ENCODE results near the gene DPP6.

DNA sequence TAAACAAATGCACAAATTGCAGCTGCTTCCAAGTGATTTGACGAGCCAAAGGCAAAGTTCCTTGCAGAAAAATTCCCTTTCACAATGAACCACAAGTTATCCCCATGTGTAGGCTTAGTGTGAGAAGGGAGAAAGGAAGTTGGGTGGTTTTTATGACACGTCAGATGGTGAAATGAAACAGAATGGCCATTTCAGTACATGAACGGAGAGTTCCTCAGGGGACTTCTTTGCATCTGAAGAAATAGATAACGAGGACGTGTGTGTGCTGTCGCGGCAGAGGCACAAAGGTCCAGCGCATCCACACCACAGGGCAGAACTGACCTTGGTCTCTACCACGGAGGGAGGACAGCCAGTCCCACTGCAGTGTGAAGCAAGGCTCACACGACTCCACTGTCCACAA, 814.9 kb downstream of the DPP6 start:
- TF ChIP-seq, protein P1, sequence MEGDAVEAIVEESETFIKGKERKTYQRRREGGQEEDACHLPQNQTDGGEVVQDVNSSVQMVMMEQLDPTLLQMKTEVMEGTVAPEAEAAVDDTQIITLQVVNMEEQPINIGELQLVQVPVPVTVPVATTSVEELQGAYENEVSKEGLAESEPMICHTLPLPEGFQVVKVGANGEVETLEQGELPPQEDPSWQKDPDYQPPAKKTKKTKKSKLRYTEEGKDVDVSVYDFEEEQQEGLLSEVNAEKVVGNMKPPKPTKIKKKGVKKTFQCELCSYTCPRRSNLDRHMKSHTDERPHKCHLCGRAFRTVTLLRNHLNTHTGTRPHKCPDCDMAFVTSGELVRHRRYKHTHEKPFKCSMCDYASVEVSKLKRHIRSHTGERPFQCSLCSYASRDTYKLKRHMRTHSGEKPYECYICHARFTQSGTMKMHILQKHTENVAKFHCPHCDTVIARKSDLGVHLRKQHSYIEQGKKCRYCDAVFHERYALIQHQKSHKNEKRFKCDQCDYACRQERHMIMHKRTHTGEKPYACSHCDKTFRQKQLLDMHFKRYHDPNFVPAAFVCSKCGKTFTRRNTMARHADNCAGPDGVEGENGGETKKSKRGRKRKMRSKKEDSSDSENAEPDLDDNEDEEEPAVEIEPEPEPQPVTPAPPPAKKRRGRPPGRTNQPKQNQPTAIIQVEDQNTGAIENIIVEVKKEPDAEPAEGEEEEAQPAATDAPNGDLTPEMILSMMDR (IDR thresholded peaks at IDR 0.05; ENCODE audit: low read depth, low read length), result no peak
- TF ChIP-seq POLR2A (IDR thresholded peaks at IDR 0.05; ENCODE audit: extremely low read depth, insufficient read length), result no peak
- TF ChIP-seq, protein P2, sequence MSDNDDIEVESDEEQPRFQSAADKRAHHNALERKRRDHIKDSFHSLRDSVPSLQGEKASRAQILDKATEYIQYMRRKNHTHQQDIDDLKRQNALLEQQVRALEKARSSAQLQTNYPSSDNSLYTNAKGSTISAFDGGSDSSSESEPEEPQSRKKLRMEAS (IDR thresholded peaks at IDR 0.05; ENCODE audit: low read depth, low read length), result no peak
